Middle frontal gyrus (tissue), 1 donor: ENCODE measurements around the gene SULT1A3.
"Not testable (repeated sequence)": the region's sequence is repeated elsewhere in the genome, so short reads cannot be mapped to it uniquely, and the experiment has no call there.

Source experiments
- DNase-seq: peaks from one replicate; pipeline ENCODE4 v3.0.0-alpha.2; 2015; ENCODE audit warnings: low spot score; ENCODE audit errors: extremely low spot score

SULT1A3 gene

DNA sequence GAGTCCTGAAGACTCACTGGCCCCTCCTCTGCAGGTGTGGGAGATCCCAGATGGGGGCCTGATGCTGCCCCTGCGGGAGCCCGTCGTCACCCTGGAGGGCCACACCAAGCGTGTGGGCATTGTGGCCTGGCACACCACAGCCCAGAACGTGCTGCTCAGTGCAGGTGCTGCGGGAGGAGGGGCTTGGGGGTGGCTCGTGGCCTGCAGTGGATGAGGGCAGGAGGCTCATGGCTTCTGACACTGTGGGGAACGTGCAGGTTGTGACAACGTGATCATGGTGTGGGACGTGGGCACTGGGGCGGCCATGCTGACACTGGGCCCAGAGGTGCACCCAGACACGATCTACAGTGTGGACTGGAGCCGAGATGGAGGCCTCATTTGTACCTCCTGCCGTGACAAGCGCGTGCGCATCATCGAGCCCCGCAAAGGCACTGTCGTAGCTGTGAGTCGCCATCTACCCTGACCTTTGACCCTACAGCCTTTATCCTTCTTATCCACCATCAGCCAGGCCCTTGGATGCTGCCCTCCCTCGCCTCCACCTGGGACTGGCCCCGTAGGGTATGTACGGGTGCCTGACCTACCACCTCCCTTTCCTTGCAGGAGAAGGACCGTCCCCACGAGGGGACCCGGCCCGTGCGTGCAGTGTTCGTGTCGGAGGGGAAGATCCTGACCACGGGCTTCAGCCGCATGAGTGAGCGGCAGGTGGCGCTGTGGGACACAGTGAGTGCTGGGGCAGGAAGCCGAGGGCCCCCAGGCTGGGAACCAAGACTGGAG lies 12.1 kb upstream of the SULT1A3 start:
- DNase-seq: no peak

DNA sequence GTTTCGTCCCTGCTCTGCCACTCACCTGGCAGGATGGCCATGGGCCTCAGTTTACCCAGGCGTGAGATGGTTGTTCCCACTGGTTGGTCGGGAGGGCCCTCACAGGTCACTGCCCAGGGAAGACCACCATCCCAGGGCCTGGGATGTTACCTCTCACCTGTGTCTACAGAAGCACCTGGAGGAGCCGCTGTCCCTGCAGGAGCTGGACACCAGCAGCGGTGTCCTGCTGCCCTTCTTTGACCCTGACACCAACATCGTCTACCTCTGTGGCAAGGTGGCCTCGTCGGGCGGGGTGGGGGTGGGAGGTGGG lies 11.5 kb upstream of the SULT1A3 start:
- no peak for DNase-seq

DNA sequence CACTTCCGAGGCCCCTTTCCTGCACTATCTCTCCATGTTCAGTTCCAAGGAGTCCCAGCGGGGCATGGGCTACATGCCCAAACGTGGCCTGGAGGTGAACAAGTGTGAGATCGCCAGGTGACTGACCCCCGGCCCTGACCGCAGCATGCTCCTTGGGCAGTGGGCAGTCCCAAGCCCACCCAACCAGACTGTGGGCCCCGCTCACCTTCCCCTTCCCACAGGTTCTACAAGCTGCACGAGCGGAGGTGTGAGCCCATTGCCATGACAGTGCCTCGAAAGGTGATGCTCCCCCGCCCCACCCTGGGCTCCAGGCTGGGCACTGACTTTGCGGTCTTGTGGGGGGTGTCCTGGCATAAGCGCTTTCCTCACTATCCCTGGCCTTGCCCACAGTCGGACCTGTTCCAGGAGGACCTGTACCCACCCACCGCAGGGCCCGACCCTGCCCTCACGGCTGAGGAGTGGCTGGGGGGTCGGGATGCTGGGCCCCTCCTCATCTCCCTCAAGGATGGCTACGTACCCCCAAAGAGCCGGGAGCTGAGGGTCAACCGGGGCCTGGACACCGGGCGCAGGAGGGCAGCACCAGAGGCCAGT lies 11.0 kb upstream of the SULT1A3 start:
- DNase-seq: no peak

DNA sequence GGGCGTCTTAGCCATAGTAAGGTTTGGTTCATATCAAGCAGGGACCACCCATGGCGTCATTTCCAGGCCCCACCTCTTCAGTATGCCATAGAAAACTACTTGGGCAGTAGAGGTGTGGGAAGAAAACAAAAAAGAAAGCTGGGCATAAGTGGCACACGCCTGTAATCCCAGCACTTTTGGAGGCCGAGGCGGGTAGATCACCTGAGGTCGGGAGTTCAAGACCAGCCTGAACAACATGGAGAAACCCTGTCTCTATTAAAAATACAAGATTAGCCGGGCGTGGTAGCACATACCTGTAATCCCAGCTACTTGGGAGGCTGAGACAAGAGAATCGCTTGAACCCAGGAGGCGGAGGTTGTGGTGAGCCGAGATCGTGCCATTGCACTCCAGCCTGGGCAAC lies 7.9 kb upstream of the SULT1A3 start:
- DNase-seq: not testable (repeated sequence)

DNA sequence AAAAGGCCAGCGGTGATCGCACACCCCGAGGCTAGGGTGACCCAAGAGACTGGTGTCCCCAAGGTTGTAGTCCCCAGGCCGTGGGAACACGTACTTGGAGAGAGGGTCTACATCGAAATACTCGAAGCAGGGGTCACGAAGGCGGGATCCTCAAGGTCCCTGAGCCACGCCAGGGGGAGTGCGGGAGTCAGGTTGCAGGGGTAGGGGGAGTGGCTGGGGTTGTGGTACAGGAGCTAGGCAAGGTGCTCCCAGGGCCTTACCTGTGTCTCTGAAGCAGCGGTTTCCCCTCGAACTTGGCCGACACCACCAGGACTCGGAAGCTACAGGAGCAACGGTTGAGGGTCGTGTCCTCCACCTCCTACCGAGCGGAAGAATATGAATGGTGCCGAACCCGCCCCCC lies 6.0 kb upstream of the SULT1A3 start:
- not testable (repeated sequence) for DNase-seq

DNA sequence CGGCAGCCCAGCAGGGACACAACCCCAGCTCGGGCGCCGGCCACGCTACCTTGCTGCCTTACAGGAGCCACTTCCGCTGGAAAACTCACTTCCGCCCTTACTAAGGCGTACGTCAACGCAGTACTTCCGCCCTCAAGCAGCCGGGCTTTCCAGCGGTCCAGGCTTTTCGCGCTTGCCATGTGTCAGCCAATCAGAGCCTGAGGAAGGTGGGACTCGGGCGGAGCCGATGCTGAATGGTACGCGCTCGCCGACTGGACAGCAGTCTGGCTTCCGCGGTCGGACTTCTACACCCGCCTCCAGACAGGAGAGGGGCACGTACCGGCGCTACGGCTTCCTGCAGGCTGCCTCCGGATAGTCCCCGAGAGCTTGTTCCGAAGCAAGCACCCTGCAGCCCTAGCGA lies 5.4 kb upstream of the SULT1A3 start, which contains the start of the genes BOLA2B and SLX1A:
Gene BOLA2B (minus strand): TSS at position 52 of the 400 bp plus-strand sequence. CDS start 71 bp downstream, outside the sequence.
Gene SLX1A (plus strand): TSS at position 261 of the 400 bp plus-strand sequence. CDS start 210 bp downstream, outside the sequence.
- not testable (repeated sequence) for DNase-seq

DNA sequence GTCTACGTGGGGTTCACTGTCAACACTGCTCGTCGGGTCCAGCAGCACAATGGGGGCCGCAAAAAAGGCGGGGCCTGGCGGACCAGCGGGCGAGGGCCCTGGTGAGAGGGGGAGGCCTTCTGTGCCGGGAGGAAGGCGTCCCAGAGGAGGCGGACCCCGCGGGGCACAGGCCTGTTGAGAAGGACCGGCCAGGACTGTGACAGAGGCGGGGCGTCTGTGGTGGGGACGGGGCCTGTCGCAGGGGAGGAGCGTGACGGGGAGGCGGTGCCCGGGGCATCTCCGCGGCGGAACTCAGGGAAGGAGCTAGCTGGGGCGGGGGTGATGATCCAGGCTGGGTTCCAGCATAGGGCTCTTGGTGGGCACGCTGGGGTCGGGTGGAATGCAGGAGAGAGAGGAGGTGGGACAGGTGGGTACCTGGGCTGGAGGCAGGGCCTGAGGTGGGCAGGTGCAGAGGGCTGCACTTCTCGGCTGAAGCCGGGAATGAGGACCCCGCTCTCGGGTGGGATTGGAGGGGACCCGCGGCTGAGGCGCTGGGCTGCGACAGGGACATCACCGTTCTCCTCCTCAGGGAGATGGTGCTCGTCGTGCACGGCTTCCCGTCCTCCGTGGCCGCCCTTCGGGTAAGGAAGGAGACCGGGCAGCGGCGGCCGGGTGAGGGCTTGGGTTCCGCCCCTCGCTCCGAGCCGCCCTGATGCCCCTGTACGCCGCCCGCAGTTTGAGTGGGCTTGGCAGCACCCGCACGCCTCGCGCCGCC lies 4.7 kb upstream of the SULT1A3 start:
- DNase-seq: not testable (repeated sequence)

DNA sequence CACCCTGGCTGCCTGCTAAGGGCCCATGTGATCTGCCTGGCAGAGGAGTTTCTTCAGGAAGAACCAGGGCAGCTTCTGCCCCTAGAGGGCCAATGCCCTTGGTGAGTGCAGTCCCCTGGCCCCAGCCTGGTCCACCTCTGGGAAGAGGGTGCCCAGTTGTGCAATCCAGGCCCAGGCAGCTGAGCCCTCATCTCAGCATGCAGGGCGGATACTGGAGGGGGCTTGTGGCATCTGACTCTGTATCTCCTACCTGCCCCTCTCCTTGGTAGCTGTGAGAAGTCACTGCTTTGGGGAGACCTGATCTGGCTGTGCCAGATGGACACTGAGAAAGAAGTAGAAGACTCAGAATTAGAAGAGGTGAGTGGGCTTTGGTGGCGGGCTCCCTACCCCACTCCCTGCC lies 2.1 kb upstream of the SULT1A3 start:
- DNase-seq: not testable (repeated sequence)

DNA sequence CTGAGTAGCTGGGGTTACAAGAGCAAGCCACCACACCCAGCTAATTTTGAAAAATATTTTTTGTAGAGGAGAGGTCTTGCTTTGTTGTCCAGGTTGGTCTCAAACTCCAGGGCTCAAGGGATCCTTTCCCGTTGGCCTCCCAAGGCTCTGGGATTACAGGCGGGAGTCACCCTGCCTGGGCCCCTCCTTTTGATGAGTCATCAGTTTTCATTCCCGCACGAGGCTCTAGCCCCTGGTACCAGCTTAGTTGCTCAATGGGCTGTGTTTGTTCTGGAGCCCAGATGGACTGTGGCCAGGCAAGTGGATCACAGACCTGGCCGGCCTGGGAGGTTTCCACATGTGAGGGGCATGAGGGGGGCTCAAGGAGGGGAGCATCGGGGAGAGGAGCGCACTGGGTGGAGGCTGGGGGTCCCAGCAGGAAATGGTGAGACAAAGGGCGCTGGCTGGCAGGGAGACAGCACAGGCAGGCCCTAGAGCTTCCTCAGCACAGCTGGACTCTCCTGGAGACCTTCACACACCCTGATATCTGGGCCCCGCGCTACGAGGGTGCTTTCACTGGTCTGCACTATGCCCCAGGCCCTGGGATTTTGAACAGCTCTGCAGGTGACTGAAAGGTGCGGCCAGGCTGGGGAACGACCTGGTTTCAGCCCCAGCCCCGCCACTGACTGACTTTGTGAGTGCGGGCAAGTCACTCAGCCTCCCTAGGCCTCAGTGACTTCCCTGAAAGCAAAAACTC lies 721 bp downstream of the SULT1A3 start:
- not testable (repeated sequence) for DNase-seq

DNA sequence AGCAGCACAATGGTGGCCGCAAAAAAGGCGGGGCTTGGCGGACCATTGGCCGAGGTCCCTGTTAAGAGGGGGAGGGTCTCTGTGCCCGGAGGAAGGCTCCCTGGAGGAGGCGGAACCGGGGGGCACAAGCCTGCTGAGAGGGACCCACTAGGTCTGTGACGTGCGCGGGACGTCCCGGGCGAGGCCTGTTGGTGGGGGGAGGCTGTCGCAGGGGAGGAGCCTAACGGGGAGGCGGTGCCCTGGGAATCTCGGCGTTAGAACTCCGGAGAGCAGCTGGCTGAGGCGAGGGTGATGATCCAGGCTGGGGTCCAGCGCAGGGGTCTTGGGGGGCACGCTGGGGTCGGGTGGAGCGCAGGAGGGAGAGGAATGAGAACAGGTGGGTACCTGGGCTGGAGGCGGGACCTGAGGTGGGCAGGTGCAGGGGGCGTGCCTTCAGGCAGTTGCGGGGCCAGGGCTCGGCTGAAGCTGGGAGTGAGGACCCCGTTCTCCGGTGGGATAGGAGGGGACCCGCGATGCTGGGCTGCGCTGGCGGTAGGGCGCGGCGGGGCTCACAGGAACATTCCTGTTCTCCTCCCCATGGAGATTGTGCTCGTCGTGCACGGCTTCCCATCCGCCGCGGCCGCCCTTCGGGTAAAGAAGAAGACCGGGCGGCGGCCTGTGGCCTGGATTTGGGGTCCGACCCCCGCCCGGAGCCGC lies 6.6 kb downstream of the SULT1A3 start:
- DNase-seq: not testable (repeated sequence)

DNA sequence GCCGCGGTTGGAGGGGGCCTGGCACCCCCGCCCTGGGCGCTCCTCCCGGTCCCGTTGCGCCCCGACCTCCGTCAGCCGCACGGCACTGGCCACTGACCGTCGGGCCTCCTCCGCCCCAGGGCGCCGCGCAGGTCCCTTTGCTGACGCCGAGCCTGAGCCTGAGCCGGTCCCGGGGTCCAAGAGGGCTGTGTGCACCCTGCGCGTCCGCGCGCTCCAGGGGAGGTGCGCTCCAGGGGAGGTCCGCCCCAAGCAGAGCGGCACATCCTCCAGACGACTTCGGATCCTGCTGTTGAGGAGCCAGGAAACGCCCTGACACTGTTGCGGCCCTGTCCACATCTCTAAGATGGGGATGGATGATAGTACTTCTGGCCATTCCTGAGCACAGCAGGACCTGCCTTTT lies 7.2 kb downstream of the SULT1A3 start:
- DNase-seq: not testable (repeated sequence)

DNA sequence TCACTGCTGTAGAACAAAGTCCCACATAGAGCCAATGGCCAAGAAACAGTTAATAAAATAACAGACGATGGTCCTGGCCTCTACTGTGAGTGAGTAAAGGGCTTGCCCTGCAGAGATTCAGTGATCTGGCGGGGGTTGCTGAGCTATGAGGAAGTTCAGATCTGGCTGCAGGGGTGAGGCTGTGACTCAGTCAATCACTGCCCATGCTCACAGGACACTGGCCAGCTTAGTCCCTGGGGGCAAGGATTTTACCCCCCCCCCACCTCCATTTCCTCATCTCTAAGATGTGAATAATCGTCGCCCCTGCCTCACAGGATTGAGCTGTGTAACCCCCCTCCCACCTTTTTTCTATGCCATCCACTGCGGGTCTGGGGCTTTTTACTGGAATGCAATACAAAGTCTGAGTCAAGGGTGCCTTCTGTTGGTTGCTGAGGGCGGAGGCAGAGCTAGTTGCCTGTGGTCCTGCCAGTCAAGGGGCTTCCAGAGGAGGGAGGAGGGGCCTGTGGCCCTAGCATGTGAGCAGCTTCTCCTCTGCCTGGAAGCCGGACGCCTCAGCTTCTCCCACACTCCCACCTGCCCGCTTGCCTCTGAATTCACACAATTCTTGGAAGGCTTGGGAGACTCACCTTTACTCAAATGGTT lies 8.1 kb downstream of the SULT1A3 start:
- DNase-seq: not testable (repeated sequence)

DNA sequence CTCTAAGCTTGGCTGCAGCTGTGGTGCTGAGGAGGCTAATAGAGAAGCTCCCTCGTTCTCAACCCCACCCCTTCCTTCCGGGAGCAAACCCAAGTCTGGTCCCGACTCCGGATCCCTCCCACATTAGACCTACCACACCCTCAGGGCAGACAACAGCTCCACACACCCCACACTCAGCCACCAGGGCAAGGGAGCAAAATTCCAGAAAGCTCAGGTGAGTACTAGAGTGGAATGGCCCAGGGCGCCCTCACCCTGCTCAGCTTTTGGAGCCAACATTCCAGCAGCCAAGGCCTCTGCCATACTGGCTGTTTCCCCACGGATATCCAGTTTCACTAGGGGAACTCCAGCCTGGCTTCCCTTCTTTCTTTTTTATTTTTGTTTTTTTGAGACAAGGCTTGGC lies 10.0 kb downstream of the SULT1A3 start:
- not testable (repeated sequence) for DNase-seq

DNA sequence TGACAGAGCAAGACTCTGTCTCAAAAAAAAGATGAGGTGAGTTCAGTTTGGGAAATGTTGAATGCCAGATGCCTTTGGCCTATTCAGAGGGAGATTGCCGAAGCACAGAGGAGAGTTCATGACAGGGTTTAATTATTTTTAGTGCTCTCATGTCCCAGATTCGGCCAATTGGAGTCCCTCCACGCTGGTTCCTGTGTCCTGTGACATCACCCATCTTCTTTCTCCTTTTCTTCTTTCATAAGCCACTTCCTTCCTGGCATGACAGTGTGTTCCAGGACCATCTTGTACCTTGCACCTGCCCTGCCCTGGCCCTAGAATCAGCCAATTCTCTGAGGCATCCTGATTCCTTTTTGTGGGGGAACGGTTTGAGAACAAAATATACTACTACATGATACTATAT lies 12.4 kb downstream of the SULT1A3 start:
- not testable (repeated sequence) for DNase-seq

DNA sequence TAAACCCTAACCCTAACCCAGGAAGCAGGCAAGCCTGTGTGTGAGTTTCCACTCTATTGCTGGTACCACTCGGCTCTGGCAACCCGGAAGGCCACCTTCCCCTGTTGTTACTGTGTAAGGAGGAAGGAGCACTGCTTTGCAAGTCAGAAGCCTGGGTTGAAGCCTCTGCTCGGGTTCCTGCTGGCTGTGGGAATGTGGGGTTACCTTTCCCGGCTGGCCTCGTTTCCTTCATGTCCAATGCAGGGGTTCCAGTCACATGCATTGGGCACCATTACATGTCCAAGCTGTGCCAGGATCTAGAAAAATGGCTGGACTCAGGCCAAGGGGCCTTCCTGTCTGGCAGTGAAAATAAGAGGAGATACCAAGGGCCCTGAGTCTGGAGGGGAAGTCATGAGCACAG lies 18.0 kb downstream of the SULT1A3 start:
- not testable (repeated sequence) for DNase-seq

DNA sequence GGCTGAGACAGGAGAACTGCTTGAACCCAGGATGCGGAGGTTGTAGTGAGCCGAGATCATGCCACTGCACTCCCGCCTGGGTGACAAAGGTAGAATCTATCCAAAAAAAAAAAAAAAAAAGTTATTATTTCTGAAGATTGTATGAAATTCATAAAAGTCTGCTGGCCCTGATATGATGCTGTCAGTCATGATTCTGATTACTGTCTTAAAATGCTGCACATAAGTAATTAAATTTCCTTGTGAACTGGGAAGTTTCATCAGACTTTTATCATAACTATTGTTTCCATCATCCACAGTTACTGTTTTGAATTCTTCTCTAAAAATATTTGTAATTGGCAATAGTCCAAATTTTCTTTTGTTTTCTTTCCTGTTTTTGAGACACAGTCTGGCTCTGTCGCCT lies 49.3 kb downstream of the SULT1A3 start, which contains the start of gene NPIPB13:
Gene NPIPB13 (minus strand): TSS at position 101 of the 400 bp plus-strand sequence. CDS start 2,906 bp downstream, outside the sequence.
- DNase-seq: not testable (repeated sequence)
